PFSK-1 (cell line): Measurements from ENCODE around the gene ARF4.

Source experiments
- FOXP2 ChIP-seq: optimal IDR thresholded peaks from 2 replicates; pipeline ENCODE3; 2011; ENCODE audit warnings: borderline replicate concordance, control low read depth, inconsistent platforms; ENCODE audit not compliant: insufficient read depth; ENCODE audit errors: extremely low read length, extremely low read depth
- POLR2AphosphoS5 ChIP-seq: IDR thresholded peaks from 2 replicates; pipeline ENCODE4 v1.6.1; 2012; ENCODE audit warnings: low read depth, mild to moderate bottlenecking, control low read depth, low read length, moderate library complexity
- SIN3A ChIP-seq: IDR thresholded peaks from 2 replicates; pipeline ENCODE4 v1.6.1; 2012; ENCODE audit warnings: mild to moderate bottlenecking, low read length, moderate library complexity, borderline replicate concordance; ENCODE audit not compliant: insufficient read depth
- TAF1 ChIP-seq: IDR thresholded peaks from 2 replicates; pipeline ENCODE4 v1.6.1; 2012; ENCODE audit warnings: low read length, control low read depth, borderline replicate concordance; ENCODE audit not compliant: insufficient read depth
- TF ChIP-seq, protein P1 (sequence below), 2 experiments: IDR thresholded peaks; 2 replicates each; pipeline versions ENCODE4 v1.6.1 to v1.8.0; 2011 to 2012; ENCODE audit warnings: low read depth in 2 of 2, low read length in 2 of 2, control low read depth in 1 of 2, inconsistent platforms in 1 of 2, mild to moderate bottlenecking in 1 of 2, moderate library complexity in 1 of 2; ENCODE audit not compliant: insufficient read depth in 1 of 2

The ARF4 gene

DNA sequence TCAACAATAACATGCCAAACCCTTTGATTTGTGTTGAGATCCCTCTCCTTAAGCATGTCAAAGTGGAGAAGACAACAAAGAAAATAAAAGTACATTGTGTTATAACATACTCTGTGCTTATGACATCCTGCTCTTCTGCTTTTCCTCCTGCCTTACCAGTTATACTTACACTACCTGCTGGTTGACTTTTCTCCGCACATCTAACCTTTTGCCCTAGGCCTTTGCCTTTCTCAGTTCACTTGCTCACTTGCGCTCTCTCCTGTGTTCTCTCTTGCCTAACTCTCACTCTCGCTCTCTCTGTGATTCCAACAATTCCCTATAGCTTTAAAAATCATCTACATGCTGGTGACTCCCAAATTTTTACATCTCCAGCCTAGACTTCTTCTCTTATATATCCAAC lies 58.7 kb downstream of the ARF4 start:
- TF ChIP-seq POLR2AphosphoS5 (no peak), SIN3A (no peak), TAF1 (no peak), FOXP2 (no peak)
- TF ChIP-seq, protein P1, sequence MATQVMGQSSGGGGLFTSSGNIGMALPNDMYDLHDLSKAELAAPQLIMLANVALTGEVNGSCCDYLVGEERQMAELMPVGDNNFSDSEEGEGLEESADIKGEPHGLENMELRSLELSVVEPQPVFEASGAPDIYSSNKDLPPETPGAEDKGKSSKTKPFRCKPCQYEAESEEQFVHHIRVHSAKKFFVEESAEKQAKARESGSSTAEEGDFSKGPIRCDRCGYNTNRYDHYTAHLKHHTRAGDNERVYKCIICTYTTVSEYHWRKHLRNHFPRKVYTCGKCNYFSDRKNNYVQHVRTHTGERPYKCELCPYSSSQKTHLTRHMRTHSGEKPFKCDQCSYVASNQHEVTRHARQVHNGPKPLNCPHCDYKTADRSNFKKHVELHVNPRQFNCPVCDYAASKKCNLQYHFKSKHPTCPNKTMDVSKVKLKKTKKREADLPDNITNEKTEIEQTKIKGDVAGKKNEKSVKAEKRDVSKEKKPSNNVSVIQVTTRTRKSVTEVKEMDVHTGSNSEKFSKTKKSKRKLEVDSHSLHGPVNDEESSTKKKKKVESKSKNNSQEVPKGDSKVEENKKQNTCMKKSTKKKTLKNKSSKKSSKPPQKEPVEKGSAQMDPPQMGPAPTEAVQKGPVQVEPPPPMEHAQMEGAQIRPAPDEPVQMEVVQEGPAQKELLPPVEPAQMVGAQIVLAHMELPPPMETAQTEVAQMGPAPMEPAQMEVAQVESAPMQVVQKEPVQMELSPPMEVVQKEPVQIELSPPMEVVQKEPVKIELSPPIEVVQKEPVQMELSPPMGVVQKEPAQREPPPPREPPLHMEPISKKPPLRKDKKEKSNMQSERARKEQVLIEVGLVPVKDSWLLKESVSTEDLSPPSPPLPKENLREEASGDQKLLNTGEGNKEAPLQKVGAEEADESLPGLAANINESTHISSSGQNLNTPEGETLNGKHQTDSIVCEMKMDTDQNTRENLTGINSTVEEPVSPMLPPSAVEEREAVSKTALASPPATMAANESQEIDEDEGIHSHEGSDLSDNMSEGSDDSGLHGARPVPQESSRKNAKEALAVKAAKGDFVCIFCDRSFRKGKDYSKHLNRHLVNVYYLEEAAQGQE (IDR thresholded peaks at IDR 0.05; ENCODE audit: insufficient read depth in 1 of 2, low read depth in 2 of 2, low read length in 2 of 2), result no peak

DNA sequence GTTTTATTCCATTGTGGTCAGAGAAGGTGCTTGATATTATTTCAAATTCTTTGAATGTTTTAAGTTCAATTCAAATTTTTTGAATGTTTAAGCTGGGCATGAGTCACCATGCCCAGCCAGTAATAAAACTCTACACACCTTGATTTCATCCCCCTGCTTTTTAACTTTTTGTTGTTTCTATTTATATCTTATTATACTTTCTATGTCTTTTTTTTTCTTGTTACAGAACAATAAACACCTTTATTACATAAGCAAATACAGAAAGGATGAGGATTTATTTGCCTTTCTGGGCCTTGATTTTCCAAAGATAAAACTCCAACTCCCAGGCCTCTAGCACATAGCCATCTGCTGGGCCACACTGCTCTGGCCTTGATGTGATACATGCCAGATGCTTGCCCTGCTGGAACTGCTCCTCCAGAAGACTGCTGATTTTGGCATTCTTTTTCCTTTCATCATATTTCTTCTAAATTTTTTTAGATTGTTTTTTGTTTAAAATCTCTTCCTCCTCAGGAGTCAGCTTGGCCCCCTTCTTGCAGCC lies 67.0 kb downstream of the ARF4 start:
- no peak for TF ChIP-seq TAF1
